B cell (primary cell): ENCODE results near the gene C20orf204. TPM values are rescaled to one million over a fixed set of nuclear protein-coding genes. Genes with fewer than 3 reads are reported as not detected.

Experiments used
- ATAC-seq: fragments of 200-7000 bp; cut with Tn5 transposase; one replicate; pipeline ENCODE4 v1.10.0; 2021; ENCODE audit warnings: low read depth, mild to moderate bottlenecking, moderate number of reproducible peaks, moderate library complexity
- CTCF ChIA-PET: fragments of 350-600 bp; sonication (Branson Sonifier 250); formaldehyde crosslinking; loops from one replicate; lab custom pipeline; 2021; ENCODE audit warnings: antibody characterized with exemption, inconsistent platforms; lab: Charles Lee
- POLR2A ChIA-PET: fragments of 350-600 bp; sonication (Branson Sonifier 250); formaldehyde crosslinking; loops from one replicate; lab custom pipeline; 2021; ENCODE audit warnings: antibody characterized with exemption; lab: Charles Lee
- DNase-seq: peaks from one replicate; pipeline ENCODE4 v3.0.0; 2013
- H2AFZ ChIP-seq: 2 replicates; pipeline ENCODE4 v1.6.1; 2012; ENCODE audit warnings: mild to moderate bottlenecking, low read depth, low read length; ENCODE audit not compliant: insufficient read depth, poor library complexity, severe bottlenecking
- H3K27ac ChIP-seq, 2 donors: 1 replicate in 1 of 2; 2 replicates in 1 of 2; pipeline ENCODE4 v1.5.1; 2012 to 2013; ENCODE audit warnings: low read length in 2 of 2, mild to moderate bottlenecking in 2 of 2, moderate library complexity in 1 of 2
- H3K27me3 ChIP-seq, 4 experiments: fragments of 200-600 bp in 1 of 4; sonication (generic) in 1 of 4; replicated peaks in 1 of 4; 1 replicate in 2 of 4; 2 replicates in 2 of 4; pipeline versions ENCODE4 v1.6.1 to v1.7.0; 2013 to 2016; ENCODE audit warnings: low read length in 3 of 4, mild to moderate bottlenecking in 2 of 4, mixed read lengths in 1 of 4, moderate library complexity in 1 of 4; ENCODE audit not compliant: insufficient read depth in 4 of 4, control insufficient read depth in 3 of 4; ENCODE audit errors: control extremely low read depth in 1 of 4
- H3K36me3 ChIP-seq, 2 experiments: replicated peaks in 1 of 2; 1 replicate in 1 of 2; 2 replicates in 1 of 2; pipeline versions ENCODE4 v1.6.1 to v1.7.1; 2013; ENCODE audit warnings: low read length in 1 of 2; ENCODE audit not compliant: insufficient read depth in 2 of 2, control insufficient read depth in 1 of 2; ENCODE audit errors: control extremely low read depth in 1 of 2, extremely low read depth in 1 of 2
- H3K4me1 ChIP-seq, 2 donors: fragments of 200-600 bp in 1 of 2; sonication (generic) in 1 of 2; 1 replicate in 1 of 2; 2 replicates in 1 of 2; pipeline versions ENCODE4 v1.5.1 to v1.6.1; 2013 to 2017; ENCODE audit warnings: low read length in 2 of 2; ENCODE audit not compliant: control insufficient read depth in 2 of 2, insufficient read depth in 2 of 2
- H3K4me2 ChIP-seq: replicated peaks from 2 replicates; pipeline ENCODE3; 2012; ENCODE audit warnings: mild to moderate bottlenecking, low read depth, low read length; ENCODE audit not compliant: poor library complexity, severe bottlenecking
- H3K4me3 ChIP-seq, 5 experiments: fragments of 200-600 bp in 1 of 5; sonication (generic) in 1 of 5; 1 replicate in 3 of 5; 2 replicates in 2 of 5; pipeline versions ENCODE4 v1.5.1 to v1.7.0; 2011 to 2016; ENCODE audit warnings: low read length in 4 of 5, mild to moderate bottlenecking in 4 of 5, low read depth in 2 of 5, control low read depth in 1 of 5, moderate library complexity in 1 of 5; ENCODE audit not compliant: insufficient read depth in 1 of 5; ENCODE audit errors: control extremely low read depth in 1 of 5, extremely low read depth in 1 of 5
- H3K79me2 ChIP-seq: fragments of 200-600 bp; sonication (generic); one replicate; pipeline ENCODE4 v1.6.0; 2016; ENCODE audit warnings: low read length; ENCODE audit not compliant: control insufficient read depth, insufficient read depth
- H3K9ac ChIP-seq: fragments of 200-600 bp; sonication (generic); 2 replicates; pipeline ENCODE4 v1.6.1; 2017; ENCODE audit warnings: mild to moderate bottlenecking, low read length, moderate library complexity
- H3K9me3 ChIP-seq, 3 donors: one replicate each; pipeline versions ENCODE4 v1.6.1 to v1.7.1; 2013; ENCODE audit warnings: low read length in 2 of 3; ENCODE audit not compliant: control insufficient read depth in 2 of 3, insufficient read depth in 1 of 3; ENCODE audit errors: control extremely low read depth in 1 of 3
- H4K20me1 ChIP-seq: 2 replicates; pipeline ENCODE4 v1.6.0; 2012; ENCODE audit warnings: mild to moderate bottlenecking, low read length; ENCODE audit not compliant: insufficient read depth, control insufficient read depth, poor library complexity, severe bottlenecking
- H3K27ac Mint-ChIP-seq: one replicate; pipeline ENCODE4 v1.8.0; 2021; ENCODE audit warnings: mixed read lengths
- H3K27me3 Mint-ChIP-seq: one replicate; pipeline ENCODE4 v1.8.0; 2021; ENCODE audit warnings: mixed read lengths
- H3K4me1 Mint-ChIP-seq: one replicate; pipeline ENCODE4 v1.8.0; 2021; ENCODE audit warnings: mixed read lengths
- H3K4me3 Mint-ChIP-seq: one replicate; pipeline ENCODE4 v1.8.0; 2021; ENCODE audit warnings: mixed read lengths
- H3K9me3 Mint-ChIP-seq: one replicate; pipeline ENCODE4 v1.8.0; 2022; ENCODE audit warnings: mixed read lengths; ENCODE audit not compliant: insufficient read depth
- EZH2 ChIP-seq: IDR thresholded peaks from 2 replicates; pipeline ENCODE4 v1.6.1; 2012; ENCODE audit warnings: borderline replicate concordance, low read depth, mild to moderate bottlenecking, moderate library complexity, low read length; ENCODE audit not compliant: insufficient read depth, poor library complexity, severe bottlenecking
- WGBS: methylation state at CpG from one replicate; pipeline ENCODE4 v1.1.5; 2013; ENCODE audit warnings: missing lambda C conversion rate; ENCODE audit not compliant: insufficient coverage; 5-methylcytosine and 5-hydroxymethylcytosine counted together
- intact Hi-C: fragments of 100-400 bp; cut with micrococcal nuclease; formaldehyde crosslinking; loops from one replicate; pipeline ENCODE4 v1.10.0; 2022
- polyA plus RNA-seq: library from polyadenylated mRNA; depleted of rRNA; stranded (reverse); fragments of >200 nt; gene quantifications from 2 replicates; pipeline ENCODE4 v1.2.3, GENCODE V29; 2012
- total RNA-seq, 2 donors: library from RNA; stranded (reverse); fragments of 120-200 nt in 1 of 2; gene quantifications; 1 replicate in 1 of 2; 2 replicates in 1 of 2; pipeline versions ENCODE4 v1.2.3 to v1.2.4, GENCODE V29; 2013 to 2022
- TF ChIP-seq, protein P1 (sequence below): fragments of 200-600 bp; IDR thresholded peaks from one replicate; pipeline ENCODE4 v1.8.0; 2022; ENCODE audit warnings: antibody characterized with exemption, mild to moderate bottlenecking

Gene C20orf204
- total and polyA plus RNA-seq, 2 donors (not counting 1 experiment from before 2014, with no cell fraction given): 0.24 to 2.5 TPM

GRCh38 chr20:64082126-64082731, 46.2 kb downstream of the C20orf204 start:
- Mint-ChIP-seq H3K27ac (peak overlapping the region; percentile 82), H3K9me3 (no peaks in the 10 kb centered on the region), H3K4me3 (peak overlapping the region; percentile 87), H3K4me1 (peaks cover 45% of the 10 kb centered on the region), H3K27me3 (peaks cover 5% of the 10 kb centered on the region)
- Histone ChIP-seq H3K4me1 (peaks cover 40 to 55% of the 10 kb centered on the region in 2 donors), H3K9ac (no peak overlapping the region), H4K20me1 (peaks cover 29% of the 10 kb centered on the region), H3K9me3 (peaks cover 0 to 5% (median 0%) of the 10 kb centered on the region in 3 donors), H3K4me3 (no peak overlapping the region), H3K4me2 (peak overlapping the region; percentile 96), H3K36me3 (no peaks in the 10 kb centered on the region), H3K27me3 (peaks cover 0 to 11% (median 3%) of the 10 kb centered on the region in 4 experiments), H3K79me2 (peaks cover 10% of the 10 kb centered on the region), H2AFZ (no peak overlapping the region), H3K27ac (no peak overlapping the region)
- ATAC-seq: no peak
- POLR2A ChIA-PET: interaction anchor here (0.5 to 2.7 kb wide), 2 partner anchors 17 to 511 kb away, joined by 7 to 21 read pairs; no protein-coding TSS in a partner anchor
- TF ChIP-seq EZH2: no peak
- TF ChIP-seq, protein P1, sequence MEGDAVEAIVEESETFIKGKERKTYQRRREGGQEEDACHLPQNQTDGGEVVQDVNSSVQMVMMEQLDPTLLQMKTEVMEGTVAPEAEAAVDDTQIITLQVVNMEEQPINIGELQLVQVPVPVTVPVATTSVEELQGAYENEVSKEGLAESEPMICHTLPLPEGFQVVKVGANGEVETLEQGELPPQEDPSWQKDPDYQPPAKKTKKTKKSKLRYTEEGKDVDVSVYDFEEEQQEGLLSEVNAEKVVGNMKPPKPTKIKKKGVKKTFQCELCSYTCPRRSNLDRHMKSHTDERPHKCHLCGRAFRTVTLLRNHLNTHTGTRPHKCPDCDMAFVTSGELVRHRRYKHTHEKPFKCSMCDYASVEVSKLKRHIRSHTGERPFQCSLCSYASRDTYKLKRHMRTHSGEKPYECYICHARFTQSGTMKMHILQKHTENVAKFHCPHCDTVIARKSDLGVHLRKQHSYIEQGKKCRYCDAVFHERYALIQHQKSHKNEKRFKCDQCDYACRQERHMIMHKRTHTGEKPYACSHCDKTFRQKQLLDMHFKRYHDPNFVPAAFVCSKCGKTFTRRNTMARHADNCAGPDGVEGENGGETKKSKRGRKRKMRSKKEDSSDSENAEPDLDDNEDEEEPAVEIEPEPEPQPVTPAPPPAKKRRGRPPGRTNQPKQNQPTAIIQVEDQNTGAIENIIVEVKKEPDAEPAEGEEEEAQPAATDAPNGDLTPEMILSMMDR: no peak
- DNase-seq: peak; percentile 42
- CTCF ChIA-PET: interaction anchor here (0.6 to 11.8 kb wide), 8 partner anchors 13 to 43 kb away, joined by 3 to 220 read pairs (median 10); partner anchors contain the start of gene TCEA2
- intact Hi-C loops: loop anchor here (2.0 to 5.0 kb wide), 2 partner anchors 43 to 100 kb away; partner anchors contain the start of gene PRPF6
- WGBS: 6% methylated on average over 13 of the region's 13 CpGs
